RPMI7951 (cell line): ENCODE data around the gene EXTL2. TPM values are rescaled to one million over a fixed set of nuclear protein-coding genes. Genes with fewer than 3 reads are reported as not detected.
"Not testable (repeated sequence)": the region's sequence is repeated elsewhere in the genome, so short reads cannot be mapped to it uniquely, and the experiment has no call there.

ENCODE experiments used
- DNase-seq: peaks from one replicate; pipeline ENCODE4 v3.0.0-alpha.2; 2012; ENCODE audit warnings: low read depth
- total RNA-seq: library from RNA; depleted of rRNA; stranded (reverse); fragments of >200 nt; shearing (Covaris generic); gene quantifications from 2 replicates; pipeline ENCODE4 v1.2.3, GENCODE V29; 2014

EXTL2 gene
- total RNA-seq, 1 experiment from 2014 or later: 57.2 TPM

DNA sequence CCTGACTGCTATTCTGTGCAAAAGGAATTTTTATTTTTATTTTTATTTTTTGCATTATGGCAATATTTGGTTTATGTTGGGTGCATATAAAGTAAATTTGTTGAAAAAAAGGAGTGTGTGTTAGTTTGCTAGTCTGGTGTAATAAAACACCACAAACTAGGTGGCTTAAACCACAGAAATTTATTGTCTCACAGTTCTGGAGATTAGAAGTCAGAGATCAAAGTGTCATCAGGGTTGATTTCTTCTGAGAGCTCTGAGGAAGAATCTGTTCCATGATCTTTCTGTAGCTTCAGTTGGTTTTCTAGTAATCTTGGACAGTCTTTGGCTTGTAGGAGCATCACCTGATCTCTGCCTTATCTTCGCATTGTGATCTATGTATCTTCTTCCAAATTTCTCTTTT, 7.7 kb upstream of the EXTL2 start:
- no peak for DNase-seq

DNA sequence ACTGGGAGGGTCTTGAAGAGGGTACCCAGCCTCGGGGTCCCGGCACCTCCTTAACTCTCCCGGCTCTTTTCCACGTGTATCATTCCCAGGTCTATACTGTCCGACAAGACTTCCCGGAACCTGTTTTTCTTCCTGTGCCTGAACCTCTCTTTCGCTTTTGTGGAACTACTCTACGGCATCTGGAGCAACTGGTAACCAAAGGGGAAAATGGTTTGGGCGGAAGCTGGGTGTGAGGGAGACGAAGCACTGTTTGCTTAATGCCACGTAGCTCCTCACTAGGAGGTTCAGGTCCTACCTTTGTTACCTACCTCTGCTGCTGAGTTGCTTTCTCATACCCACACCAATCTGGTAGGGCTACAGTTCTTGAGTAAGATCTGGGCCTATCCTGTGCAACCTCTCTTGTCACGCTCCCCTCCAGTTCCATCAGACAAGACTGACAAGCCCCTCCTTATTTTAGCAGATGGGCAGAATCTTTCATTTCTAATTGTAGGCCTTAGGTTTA, 1.9 kb upstream of the EXTL2 start:
- peak; percentile 64 for DNase-seq

DNA sequence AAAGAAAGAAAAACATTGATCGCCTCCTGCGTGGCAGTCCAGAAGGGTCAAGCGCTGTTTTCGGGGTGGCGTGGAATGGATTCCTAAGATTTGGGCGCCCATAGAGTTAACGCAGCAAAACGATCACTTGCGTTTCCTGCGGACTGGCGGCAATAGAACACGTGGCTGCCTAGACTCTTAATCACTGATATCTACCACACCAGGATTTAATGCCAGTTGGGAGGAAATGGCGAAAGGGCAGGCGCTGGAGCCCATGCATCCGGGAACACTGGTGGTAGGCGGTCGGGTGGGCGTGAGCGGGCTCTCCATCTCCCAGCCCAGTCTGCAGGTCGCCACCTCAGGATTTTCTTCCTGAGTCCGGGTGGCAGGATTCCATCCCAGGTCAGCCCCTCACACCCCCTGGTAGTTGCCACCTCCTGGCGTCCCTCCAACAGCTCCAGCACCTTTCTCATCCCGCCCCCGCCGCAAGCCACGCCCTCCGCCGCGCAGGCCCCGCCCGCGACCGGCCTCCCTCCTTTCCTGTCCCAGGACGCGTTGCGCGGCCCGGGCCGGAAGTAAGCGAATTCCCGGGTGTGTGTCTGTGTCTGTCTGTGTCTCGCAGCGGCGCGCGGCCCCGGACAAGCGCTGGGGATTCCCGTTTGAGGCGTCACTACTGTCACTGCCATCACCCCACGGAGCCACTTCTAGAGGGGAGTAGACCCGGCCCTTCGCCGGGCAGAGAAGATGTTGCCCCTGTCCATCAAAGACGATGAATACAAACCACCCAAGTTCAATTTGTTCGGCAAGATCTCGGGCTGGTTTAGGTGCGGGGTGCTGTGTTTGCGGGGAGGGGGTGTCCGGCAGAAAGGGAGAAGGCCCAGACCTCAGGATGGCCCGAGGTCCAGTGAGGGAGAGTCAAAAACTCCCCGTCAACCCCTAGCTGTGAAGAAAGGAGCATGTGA, 1.2 kb upstream of the EXTL2 start, which contains the start of gene SLC30A7:
TSS of gene SLC30A7 (plus strand) at position 551 of the 941 bp plus-strand sequence. CDS start at position 724, 173 bp downstream.
- DNase-seq: peak; percentile 91

DNA sequence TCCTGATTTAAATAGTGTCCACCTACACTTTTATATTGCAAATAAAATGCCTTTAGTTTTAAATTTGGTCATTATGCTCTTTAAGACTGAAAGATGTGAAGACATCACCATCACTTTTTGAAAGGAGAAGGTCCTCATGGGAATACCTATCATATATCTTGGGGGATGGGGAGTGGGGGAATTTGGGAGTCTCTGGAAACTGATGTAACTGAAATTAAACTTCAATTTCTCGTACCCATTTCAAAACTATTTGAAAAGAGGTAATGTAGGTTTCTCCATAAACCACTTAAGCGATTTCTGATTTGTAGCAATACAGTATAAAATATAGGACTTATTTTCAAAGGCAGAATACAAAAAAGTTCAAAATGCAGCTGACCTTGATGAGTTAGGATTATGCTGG, 924 bp downstream of the EXTL2 start:
- DNase-seq: no peak

DNA sequence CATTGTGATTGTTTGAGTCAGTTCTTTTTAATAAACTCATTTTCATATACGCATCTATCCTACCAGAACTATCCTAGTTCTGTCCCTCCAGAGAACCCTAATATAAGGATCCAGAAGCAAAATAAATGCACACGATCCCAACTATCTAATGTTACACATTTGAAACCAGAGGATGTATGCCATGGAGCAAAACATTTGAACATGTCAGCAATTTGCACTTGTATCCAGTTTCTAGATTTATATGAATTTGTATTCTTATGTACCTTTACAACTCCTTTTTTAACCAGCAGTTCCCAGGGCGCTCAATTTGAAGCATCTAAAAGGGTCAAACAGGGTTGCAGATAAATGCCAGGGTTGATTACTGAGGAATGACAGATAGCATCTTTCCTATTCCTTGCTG, 2.1 kb downstream of the EXTL2 start:
- DNase-seq: no peak

DNA sequence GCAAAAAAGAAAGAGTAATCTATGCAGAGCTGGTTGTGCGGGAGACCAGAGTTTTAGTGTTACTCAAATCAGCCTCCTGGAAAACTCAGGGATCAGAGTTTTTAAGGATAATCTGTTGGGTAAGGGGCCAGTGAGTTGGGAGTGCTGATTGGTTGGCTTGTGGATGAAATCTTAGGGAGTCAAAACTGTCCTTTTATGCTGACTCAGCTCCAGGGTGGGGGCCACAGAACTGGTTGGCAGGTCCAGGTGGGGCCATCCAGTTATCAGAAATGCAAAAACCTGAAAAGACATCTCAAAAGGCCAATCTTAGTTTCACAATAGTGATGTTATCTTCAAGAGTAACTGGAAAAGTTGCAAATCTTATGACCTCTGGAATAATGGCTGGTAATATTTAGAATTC, 3.3 kb downstream of the EXTL2 start:
- DNase-seq: no peak

DNA sequence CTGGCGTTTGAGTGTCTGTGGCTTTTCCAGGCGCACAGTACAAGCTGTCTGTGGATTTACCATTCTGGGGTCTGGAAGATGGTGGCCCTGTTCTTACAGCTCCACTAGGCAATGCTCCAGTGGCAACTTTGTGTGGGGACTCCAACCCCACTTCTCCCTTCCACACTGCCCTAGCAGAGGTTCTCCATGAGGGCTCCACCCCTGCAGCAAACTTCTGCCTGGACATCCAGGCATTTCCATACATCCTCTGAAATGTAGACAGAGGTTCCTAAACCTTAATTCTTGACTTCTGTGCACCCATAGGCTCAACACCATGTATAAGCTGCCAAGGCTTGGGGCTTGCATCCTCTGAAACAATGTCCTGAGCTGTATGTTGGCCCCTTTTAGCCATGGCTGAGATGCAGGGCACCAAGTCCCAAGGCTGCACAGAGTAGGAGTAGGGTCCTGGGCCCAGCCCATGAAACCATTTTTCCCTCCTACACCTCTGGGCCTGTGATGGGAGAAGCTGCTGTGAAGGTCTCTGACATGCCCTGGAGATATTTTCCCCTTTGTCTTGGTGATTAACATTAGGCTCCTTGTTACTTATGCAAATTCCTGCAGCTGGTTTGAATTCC, 4.7 kb downstream of the EXTL2 start:
- DNase-seq: not testable (repeated sequence)

DNA sequence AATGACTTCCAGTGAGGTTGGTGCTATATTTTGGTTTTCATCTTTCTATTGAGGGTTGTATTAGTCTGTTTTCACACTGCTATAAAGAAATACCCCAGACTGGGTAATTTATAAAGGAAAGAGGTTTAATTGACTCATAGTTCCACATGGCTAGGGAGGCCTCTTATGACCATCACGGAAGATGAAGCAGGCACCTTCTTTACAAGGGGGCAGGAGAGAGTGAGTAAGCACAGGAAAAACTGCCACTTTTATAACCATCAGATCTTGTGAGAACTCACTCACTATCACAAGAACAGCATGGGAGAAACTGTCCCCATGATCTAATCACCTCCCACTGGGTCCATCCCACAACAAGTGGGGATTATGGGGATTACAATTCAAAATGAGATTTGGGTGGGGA, 5.6 kb downstream of the EXTL2 start:
- DNase-seq: not testable (repeated sequence)

DNA sequence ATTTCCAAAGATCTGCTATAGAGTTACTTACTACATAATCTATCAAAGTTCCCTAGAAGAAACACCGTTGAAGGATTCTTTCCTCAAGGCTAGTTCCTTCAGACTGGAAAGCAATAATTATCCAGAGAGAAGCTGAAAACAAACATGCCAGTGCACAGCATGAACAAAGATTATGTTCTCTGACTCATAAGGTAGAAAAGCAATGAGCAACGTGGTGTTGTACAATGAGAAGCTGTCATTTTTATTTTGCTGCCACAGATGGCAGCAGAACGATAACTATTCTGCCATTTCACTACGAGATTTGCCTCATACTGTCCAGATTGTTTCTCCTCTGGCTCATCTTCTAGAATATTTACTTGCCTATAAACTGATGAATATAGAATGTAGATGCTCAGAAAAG, 10.7 kb downstream of the EXTL2 start:
- DNase-seq: peak; percentile 63

DNA sequence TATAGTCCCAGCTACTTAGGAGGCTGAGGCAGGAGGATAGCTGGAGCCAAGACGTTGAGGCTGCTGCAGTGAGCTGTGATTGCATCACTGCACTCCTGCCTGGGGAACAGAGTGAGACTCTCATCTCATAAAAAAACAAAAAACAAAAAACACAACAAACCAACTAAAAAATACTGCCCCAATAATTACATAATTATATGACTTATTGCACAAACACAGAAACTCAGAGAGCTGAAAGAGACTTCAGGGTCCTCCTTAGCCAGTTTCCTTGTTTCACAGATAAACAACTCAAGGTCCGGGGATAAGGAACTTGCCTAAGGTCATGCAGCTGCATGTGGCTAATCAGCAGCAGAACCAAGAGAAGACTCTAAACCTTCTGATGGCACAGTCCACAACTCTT, 11.9 kb downstream of the EXTL2 start:
- DNase-seq: peak; percentile 30

DNA sequence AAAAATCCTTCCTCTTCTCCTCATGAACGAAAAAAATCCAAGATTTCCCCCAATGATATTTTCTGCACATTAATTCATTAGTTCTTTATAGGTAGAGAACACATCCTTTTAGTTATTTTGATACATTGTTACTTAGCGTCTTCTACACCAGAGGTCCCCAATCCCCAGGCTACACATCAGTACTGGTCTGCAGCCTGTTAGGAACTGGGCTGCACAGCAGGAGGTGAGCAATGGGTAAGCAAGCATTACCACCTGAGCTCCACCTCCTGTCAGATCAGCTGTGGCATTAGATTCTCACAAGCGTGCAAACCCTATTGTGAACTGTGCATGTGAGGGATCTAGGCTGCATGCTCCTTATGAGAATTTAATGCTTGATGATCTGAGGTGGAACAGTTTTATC, 13.0 kb downstream of the EXTL2 start:
- no peak for DNase-seq

DNA sequence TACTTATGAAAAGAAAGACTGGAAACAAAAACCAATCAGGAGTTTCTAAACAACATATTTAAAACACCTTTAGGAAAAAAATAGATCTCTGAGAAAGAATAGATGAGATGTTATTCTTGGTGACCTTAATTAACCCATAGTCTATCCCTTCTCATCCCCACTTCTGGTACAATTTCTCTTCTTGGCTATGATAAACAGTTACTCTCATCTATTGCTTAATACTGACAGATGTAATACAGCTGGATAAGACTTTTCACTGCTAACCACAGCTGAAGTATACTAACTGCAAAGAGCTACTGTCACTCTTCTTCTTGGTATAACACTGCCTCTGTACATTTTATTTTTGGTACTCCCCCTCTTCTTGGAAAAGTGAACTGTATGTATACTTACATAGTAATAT, 15.2 kb downstream of the EXTL2 start:
- DNase-seq: no peak

DNA sequence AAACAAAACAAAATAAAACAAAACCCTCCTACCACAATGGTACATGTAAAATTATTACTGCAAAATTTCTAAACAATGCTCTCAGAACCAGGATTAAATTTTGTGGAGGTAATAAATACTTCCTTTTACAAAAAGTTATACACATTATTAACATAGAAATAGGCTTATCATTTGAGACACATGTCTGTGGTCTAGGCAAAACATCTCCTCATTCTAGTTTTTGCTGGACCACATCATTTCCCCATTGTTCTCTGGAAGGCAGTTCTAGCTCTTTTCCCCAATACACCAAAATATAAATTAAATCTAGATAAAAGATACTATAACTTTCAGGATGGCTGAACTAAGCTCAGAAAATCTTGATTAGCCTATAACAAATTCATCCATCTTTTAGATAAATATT, 18.4 kb downstream of the EXTL2 start:
- no peak for DNase-seq

DNA sequence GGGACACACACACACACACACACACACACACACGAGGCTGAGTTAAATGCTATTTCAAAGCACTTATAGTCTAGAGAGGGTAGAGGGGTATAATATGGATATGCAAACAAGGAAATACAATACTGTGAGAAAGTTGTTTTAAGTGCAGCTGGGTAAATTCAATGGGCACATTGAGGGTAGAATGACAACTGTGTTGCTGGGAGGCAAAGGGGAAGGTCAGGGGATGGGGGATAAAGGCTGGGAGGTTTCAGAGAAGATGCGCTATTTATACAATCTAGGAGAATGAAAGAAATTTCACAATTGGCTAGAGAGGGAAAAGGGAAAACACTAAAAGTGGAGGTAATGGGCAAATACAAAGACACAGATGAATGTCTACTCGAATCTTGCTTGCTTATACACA, 19.4 kb downstream of the EXTL2 start:
- no peak for DNase-seq

DNA sequence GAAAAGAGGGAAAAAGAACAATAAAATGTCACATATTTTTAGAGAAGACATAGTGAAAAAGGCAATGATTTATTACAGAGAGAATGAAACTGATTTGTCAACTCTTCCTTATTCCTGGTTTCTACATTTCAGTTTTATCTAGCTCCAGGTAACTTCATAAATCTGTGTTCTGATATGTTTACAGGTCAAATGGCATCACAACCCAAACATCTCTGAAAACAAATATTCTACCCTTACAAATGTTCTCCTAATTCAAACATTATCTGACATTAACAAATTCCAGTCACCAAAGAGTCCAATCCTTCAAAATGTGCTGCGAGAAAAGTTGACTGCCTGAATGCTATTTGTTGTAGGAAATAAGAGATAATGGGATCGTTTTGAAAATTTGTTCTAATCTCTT, 20.2 kb downstream of the EXTL2 start:
- no peak for DNase-seq

DNA sequence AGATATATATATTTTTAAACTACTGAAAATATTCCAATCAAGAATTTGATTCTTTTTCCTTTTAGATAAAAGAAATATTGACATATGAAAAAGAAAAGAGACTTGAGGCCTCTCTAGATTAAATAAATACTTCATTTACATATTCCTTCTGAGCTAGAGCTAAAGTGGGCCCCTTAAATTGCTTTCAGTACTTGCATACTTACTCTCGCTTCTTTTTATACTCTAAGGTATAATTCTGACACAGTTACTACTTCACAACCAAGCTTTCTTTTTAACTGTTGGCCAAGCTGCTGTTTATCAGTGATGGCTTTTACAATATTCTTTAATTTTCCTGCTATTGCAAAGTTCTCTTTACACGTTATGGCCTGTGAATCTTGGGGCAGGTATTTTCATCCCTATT, 24.6 kb downstream of the EXTL2 start:
- DNase-seq: no peak

DNA sequence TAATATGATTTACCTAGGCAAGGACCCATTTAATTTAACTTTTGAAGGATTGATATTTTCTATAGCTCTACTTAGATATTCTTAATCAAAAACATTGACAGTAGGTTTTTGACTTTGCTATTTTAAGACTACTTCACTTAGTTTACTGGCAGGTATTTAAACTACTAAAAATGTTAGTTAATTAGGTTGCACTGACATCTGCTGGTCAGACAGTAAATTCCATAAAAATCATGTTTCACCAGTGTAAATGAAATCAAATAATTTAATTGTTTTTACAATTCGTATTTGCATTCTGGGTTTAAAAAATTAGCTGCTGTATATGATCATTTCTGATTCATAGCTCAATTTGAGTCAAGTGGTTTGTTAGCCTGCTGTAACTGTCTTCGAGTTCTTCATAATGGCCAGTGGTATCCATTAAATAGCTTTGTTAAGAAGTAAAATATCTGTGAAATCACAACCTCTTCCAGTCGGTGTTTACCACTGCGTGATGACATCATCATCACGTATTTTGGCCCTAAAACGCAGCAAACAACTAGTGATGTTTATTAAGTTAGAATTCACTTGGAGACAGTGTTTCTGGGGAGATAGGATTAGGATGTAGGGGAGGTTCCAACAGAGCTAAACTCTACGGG, 26.2 kb downstream of the EXTL2 start:
- peak; percentile 46 for DNase-seq

DNA sequence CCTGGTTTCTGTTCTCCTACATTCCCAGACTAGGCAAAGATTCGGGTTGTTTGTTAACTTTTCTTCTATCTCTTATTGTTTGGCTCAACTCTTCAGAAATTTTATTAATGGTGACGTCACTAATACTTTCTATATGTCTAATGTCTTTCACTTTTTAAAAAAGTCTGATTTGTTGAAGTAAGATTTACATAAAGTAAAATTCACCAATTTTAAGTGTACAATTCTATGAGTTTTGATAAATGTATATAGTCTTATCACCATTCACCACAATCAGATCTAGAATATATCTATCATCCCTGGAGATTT, 27.8 kb downstream of the EXTL2 start:
- no peak for DNase-seq

DNA sequence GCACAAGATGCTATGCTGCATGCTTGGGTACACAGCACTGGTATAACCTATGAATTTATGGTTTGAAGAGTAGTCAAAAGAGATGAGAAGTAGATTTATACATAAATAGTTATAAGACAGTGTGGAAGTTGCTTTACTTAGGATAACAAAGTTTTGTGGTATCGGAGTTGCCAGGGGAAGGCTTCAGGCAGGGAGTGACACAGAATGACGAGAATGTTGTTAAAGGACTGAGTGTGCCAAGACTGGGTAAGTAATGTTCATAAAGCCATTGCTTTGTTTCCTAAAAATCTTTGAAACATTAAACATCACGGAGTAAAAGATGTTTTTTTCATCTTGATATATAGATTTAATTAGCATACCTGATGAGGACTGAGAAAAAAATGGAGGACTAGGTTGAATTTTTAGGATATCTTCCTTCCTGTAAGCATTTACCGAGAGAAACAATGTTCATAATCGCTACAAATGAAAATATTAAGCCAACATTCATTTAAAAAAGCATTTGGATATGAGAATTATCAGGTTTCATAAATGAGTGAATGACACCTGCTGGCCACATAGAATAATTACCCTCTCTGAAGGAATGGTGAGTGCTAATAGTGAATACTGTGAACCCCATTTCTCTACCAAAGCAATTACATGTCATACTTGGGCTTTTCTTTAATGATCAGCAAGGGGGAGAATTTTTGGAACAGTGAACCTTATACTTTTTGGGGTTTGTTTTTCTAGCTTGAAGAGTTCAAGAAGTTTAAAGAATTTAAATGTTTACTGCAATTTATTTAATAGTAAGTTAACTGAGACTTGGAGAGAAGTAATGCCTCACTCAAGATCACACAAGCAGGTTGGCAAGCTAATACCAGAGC, 28.4 kb downstream of the EXTL2 start:
- DNase-seq: peak; percentile 46

DNA sequence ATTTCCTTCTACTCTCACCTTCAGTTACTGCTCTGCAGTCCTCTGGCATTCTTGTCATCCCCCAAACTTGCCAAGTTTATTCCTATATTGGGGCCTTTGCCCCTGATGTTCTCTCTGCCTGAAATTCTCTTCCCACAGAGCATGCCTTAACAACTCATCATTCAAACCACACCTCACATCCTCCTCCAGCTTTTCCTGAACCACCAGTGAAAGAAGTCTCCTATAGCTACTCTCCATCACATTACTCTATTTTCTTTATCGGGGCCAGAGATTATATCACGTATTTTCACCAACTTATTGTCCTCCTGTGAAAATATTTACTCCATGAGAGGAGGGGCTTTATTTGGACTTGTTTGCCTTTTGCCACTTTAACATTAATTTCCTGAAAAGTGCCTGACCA, 32.1 kb downstream of the EXTL2 start:
- peak; percentile 61 for DNase-seq

DNA sequence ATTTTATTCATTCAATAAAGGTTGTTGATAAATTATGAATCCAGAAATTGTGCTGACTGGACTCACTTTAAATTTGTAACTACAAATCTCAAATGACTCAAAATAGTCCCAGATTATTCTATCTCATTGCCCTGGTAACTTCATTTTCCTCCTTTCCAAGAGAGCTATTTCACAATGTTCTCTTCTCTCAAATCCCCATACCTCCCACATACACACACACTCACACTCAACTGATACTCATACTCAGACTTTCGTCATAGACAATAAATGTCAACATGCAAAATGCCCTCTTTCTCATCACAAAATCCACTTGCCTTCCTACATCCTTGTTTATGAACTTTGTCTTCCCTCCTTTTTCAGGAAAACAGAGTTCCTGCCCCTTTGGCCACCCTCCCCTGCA, 33.3 kb downstream of the EXTL2 start:
- no peak for DNase-seq
